H1 (cell line): ENCODE results near the gene ZNF532. TPM values are rescaled to one million over a fixed set of nuclear protein-coding genes. Genes with fewer than 3 reads are reported as not detected.

Source experiments
- HDAC2 ChIP-seq, 2 experiments: fragments of 300-600 bp in 1 of 2; sonication (generic) in 1 of 2; IDR thresholded peaks; 2 replicates each; pipeline ENCODE4 v1.6.1; 2011 to 2012; ENCODE audit warnings: low read depth in 2 of 2, low read length in 2 of 2, mild to moderate bottlenecking in 2 of 2, moderate library complexity in 2 of 2, borderline replicate concordance in 1 of 2, inconsistent platforms in 1 of 2
- TCF12 ChIP-seq: IDR thresholded peaks from 2 replicates; pipeline ENCODE4 v1.6.1; 2011; ENCODE audit warnings: low read depth, mild to moderate bottlenecking, low read length
- polyA plus RNA-seq, 7 experiments: library from polyadenylated mRNA; depleted of rRNA in 3 of 7; stranded (reverse) in 5 of 7; unstranded in 2 of 7; fragments of >200 nt in 5 of 7; fragments of 200-250 nt in 2 of 7; gene quantifications; 1 replicate in 5 of 7; 2 replicates in 1 of 7; 4 replicates in 1 of 7; pipeline versions ENCODE4 v1.2.1 to v1.2.3, GENCODE V29; 2011 to 2013; ENCODE audit warnings: missing spikeins in 2 of 7, mixed read lengths in 2 of 7
- total RNA-seq: library from RNA; stranded (reverse); fragmentation: NEBNext Ultra II Directional; extraction: Animal tissue kit (Norgen Biotek cat#: 25700); gene quantifications from 2 replicates; pipeline ENCODE4 v1.2.1, GENCODE V29; 2021
- TF ChIP-seq, protein P1 (sequence below), 3 experiments: IDR thresholded peaks; 1 replicate in 2 of 3; 2 replicates in 1 of 3; pipeline versions ENCODE4 v1.5.1 to v1.6.1; 2011; ENCODE audit warnings: low read length in 3 of 3, mild to moderate bottlenecking in 3 of 3, inconsistent platforms in 2 of 3, low read depth in 1 of 3, moderate library complexity in 1 of 3; ENCODE audit not compliant: insufficient read depth in 1 of 3; ENCODE audit errors: control extremely low read depth in 1 of 3

Gene ZNF532
- total and polyA plus RNA-seq, 2 of the 8 experiments (the other 6 are each of a cell fraction or from before 2014, with no cell fraction given): 143 to 240 TPM

DNA sequence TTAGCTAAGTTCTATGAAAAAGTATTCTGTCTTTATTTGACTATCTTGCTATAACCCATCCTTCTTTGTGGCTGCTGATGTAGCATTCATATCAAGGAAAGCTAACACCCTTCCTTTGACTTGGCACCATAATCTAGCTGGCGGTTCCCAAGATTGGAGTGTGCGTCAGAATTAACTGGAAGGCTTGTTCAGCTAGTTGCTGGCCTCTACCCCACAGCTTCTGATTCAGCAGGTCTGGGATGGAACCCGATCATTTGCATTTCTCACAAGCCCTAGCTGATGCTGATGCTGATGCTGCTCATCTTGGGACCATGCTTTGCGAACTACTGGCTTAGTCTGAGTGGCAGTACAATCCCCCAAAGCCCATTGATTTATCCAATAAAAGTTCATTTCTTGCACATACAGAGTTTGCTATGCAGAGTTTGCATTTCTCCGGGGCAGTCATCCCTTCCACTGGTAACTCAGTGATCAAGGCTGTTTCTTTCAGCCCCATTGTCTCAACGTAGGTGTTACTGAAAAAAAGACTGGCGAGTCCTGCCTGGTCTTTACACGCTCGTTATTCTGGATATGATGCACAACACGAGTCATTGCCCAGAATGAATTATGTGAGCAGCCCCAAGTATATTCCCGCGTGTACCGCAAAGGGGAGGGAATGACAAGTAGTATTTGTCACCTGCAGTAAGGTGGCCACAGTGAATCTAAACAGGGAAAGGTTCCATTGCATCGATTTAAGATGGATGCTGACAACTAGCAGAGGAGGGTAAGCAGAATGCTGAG lies 96.5 kb downstream of the ZNF532 start (continued):
- TF ChIP-seq TCF12 (no peak), HDAC2 (IDR thresholded peaks at IDR 0.05; ENCODE audit: borderline replicate concordance in 1 of 2, low read depth in 2 of 2, low read length in 2 of 2) (no peak)
- TF ChIP-seq, protein P1, sequence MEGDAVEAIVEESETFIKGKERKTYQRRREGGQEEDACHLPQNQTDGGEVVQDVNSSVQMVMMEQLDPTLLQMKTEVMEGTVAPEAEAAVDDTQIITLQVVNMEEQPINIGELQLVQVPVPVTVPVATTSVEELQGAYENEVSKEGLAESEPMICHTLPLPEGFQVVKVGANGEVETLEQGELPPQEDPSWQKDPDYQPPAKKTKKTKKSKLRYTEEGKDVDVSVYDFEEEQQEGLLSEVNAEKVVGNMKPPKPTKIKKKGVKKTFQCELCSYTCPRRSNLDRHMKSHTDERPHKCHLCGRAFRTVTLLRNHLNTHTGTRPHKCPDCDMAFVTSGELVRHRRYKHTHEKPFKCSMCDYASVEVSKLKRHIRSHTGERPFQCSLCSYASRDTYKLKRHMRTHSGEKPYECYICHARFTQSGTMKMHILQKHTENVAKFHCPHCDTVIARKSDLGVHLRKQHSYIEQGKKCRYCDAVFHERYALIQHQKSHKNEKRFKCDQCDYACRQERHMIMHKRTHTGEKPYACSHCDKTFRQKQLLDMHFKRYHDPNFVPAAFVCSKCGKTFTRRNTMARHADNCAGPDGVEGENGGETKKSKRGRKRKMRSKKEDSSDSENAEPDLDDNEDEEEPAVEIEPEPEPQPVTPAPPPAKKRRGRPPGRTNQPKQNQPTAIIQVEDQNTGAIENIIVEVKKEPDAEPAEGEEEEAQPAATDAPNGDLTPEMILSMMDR (IDR thresholded peaks at IDR 0.05; ENCODE audit: control extremely low read depth in 1 of 3, insufficient read depth in 1 of 3, low read depth in 1 of 3, low read length in 3 of 3): no peak
